Peyer's patch (tissue), 4 donors: ENCODE measurements around the gene TAX1BP3. TPM values are rescaled to one million over a fixed set of nuclear protein-coding genes. Genes with fewer than 3 reads are reported as not detected.

ENCODE experiments used
- DNase-seq, 3 donors: peaks; one replicate each; pipeline ENCODE4 v3.0.0-alpha.2; 2017 to 2019
- H3K27ac ChIP-seq, 4 donors: fragments of 200-600 bp; sonication (generic); one replicate each; pipeline ENCODE4 v1.5.1; 2016 to 2019
- H3K27me3 ChIP-seq, 2 donors: fragments of 200-600 bp; sonication (generic); one replicate each; pipeline ENCODE4 v1.5.1; 2019
- H3K36me3 ChIP-seq, 3 donors: fragments of 200-600 bp; sonication (generic); one replicate each; pipeline ENCODE4 v1.5.1; 2016 to 2019
- H3K4me1 ChIP-seq, 4 donors: fragments of 200-600 bp; sonication (generic); one replicate each; pipeline ENCODE4 v1.5.1; 2016 to 2019
- H3K4me3 ChIP-seq, 4 donors: fragments of 200-600 bp; sonication (generic); 1 replicate in 3 of 4; 2 replicates in 1 of 4; pipeline ENCODE4 v1.5.1; 2016 to 2019; ENCODE audit warnings: mild to moderate bottlenecking in 1 of 4
- H3K9me3 ChIP-seq, 4 donors: fragments of 200-600 bp; sonication (generic); one replicate each; pipeline ENCODE4 v1.5.1; 2016 to 2019; ENCODE audit warnings: mild to moderate bottlenecking in 1 of 4
- CTCF ChIP-seq, 6 experiments: fragments of 450-650 bp in 4 of 6; fragments of 200-600 bp in 2 of 6; sonication (generic) in 1 of 6; IDR thresholded peaks; one replicate each; pipeline ENCODE4 v1.5.1; 2017 to 2019; ENCODE audit warnings: antibody characterized with exemption in 6 of 6, mild to moderate bottlenecking in 3 of 6, moderate library complexity in 1 of 6
- POLR2A ChIP-seq, 2 donors: fragments of 450-650 bp; IDR thresholded peaks; one replicate each; pipeline ENCODE4 v1.5.1; 2017; ENCODE audit warnings: antibody characterized with exemption in 2 of 2, mild to moderate bottlenecking in 2 of 2, moderate library complexity in 2 of 2
- total RNA-seq, 4 donors: library from RNA; depleted of rRNA; stranded (reverse); fragments of >200 nt; gene quantifications; one replicate each; pipeline ENCODE4 v1.1.0, GENCODE V29; 2016

TAX1BP3 gene
- total RNA-seq, 4 donors from 2014 or later = 113 to 386 (median 239) TPM

DNA sequence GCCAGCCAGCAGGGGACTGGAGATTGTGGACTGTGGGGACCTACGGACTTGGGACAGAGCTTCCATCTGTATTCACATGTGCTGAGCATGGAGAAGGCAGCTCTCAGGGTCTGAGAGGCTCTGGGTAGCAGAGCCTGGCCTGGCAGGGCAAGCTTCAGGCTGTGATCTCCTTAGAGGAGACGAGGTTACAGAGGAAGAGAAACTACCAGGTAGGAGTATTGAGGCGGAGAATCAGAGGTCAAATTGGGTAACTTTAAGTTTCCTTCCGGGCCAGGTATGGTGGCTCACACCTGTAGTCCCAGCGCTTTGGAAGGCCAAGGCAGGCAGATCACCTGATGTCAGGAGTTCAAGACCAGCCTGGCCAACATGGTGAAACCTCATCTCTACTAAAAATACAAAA, 23.1 kb downstream of the TAX1BP3 start:
- TF ChIP-seq CTCF (IDR thresholded peaks at IDR 0.05) (no peak), POLR2A (IDR thresholded peaks at IDR 0.05) (no peak)

DNA sequence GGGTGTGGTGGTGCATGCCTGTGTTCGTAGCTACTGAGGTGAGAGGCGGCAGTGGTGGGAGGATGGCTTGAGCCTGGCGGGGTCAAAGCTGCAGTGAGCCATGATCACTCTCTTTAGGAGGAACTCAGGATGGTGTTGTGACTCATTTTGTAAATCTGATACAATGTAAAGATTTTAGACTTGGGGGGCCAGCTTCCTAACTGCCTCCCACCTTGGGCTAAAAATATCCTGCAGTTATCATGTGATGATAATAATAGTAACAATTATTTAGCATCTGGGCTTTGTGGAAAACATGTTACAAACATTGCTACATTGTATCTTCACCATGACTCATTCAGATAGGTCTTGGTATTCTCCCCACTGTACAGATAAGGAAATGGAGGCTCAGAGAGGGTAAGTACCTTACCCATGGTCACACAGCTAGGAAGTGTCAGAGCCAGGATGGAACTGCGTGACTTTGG, 24.5 kb downstream of the TAX1BP3 start:
- H3K9me3 ChIP-seq = no peaks in the 10 kb centered on the region
- H3K4me1 ChIP-seq = peaks cover 0 to 3% (median 0%) of the 10 kb centered on the region in 4 donors
- no peaks in the 10 kb centered on the region for H3K27me3 ChIP-seq
- no peak for DNase-seq
- no peak overlapping the region for H3K4me3 ChIP-seq
- no peak overlapping the region for H3K27ac ChIP-seq
- TF ChIP-seq CTCF (IDR thresholded peaks at IDR 0.05) = no peak
- TF ChIP-seq POLR2A (IDR thresholded peaks at IDR 0.05) = no peak
- peaks cover 0 to 40% (median 0%) of the 10 kb centered on the region in 3 donors for H3K36me3 ChIP-seq

More for the DNA sequence above, 23.1 kb downstream of the TAX1BP3 start:
- Histone ChIP-seq H3K27me3 (no peaks in the 10 kb centered on the region), H3K9me3 (no peaks in the 10 kb centered on the region), H3K4me3 (no peak overlapping the region), H3K27ac (no peak overlapping the region), H3K4me1 (peaks cover 0 to 3% (median 0%) of the 10 kb centered on the region in 4 donors), H3K36me3 (peaks cover 0 to 50% (median 0%) of the 10 kb centered on the region in 3 donors)
- DNase-seq = no peak

GRCh38 chr17:3641717-3642486, 26.5 kb downstream of the TAX1BP3 start:
- Histone ChIP-seq H3K27ac (no peak overlapping the region), H3K36me3 (peaks cover 0 to 23% (median 0%) of the 10 kb centered on the region in 3 donors), H3K4me1 (peaks cover 0 to 8% (median 2%) of the 10 kb centered on the region in 4 donors), H3K4me3 (no peak overlapping the region), H3K9me3 (no peaks in the 10 kb centered on the region), H3K27me3 (no peaks in the 10 kb centered on the region)
- TF ChIP-seq CTCF (IDR thresholded peaks at IDR 0.05) = no peak
- TF ChIP-seq POLR2A (IDR thresholded peaks at IDR 0.05) = no peak
- DNase-seq = no peak

DNA sequence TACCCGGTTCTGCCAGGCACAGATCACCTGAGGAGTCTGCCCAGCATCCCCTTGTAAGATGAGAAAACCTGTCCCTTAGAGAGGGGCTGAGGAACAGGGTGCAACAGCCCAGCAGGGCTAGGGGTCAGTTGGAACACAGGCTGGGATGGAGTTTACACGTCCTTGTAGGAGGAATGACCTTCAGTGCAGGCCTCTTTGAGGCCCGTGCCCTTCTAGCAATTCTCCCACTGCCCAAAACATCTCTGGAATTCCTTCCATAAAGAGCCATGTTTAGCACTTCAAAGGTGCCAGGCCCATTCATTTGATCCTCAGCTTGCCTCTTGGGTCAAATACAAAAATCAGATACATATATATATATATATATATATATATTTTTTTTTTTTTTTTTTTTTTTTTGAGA, 27.4 kb downstream of the TAX1BP3 start:
- H3K27me3 ChIP-seq = no peaks in the 10 kb centered on the region
- no peak overlapping the region for H3K4me3 ChIP-seq
- no peak overlapping the region for H3K27ac ChIP-seq
- peaks cover 0 to 21% (median 0%) of the 10 kb centered on the region in 3 donors for H3K36me3 ChIP-seq
- DNase-seq = no peak
- peaks cover 0 to 8% (median 0%) of the 10 kb centered on the region in 4 donors for H3K4me1 ChIP-seq
- TF ChIP-seq CTCF (IDR thresholded peaks at IDR 0.05) = no peak
- no peak for TF ChIP-seq POLR2A (IDR thresholded peaks at IDR 0.05)
- no peaks in the 10 kb centered on the region for H3K9me3 ChIP-seq

- H3K4me3 ChIP-seq = no peak overlapping the region
- no peak overlapping the region for H3K27ac ChIP-seq
- no peaks in the 10 kb centered on the region for H3K27me3 ChIP-seq
- H3K36me3 ChIP-seq = peaks cover 0 to 19% (median 0%) of the 10 kb centered on the region in 3 donors
- H3K9me3 ChIP-seq = no peaks in the 10 kb centered on the region
- no peak for DNase-seq
- H3K4me1 ChIP-seq = peaks cover 0 to 13% (median 2%) of the 10 kb centered on the region in 4 donors
- TF ChIP-seq CTCF (IDR thresholded peaks at IDR 0.05) = no peak
These were observed 28.3 kb downstream of the TAX1BP3 start for GRCh38 chr17:3639981-3640596.
